Superior temporal gyrus (tissue), 1 donor: ENCODE measurements around the gene ZDHHC1.
"Not testable (repeated sequence)": the region's sequence is repeated elsewhere in the genome, so short reads cannot be mapped to it uniquely, and the experiment has no call there.

ENCODE experiments used
- DNase-seq: peaks from one replicate; pipeline ENCODE4 v3.0.0-alpha.2; 2016; ENCODE audit errors: extremely low spot score

ZDHHC1 gene

DNA sequence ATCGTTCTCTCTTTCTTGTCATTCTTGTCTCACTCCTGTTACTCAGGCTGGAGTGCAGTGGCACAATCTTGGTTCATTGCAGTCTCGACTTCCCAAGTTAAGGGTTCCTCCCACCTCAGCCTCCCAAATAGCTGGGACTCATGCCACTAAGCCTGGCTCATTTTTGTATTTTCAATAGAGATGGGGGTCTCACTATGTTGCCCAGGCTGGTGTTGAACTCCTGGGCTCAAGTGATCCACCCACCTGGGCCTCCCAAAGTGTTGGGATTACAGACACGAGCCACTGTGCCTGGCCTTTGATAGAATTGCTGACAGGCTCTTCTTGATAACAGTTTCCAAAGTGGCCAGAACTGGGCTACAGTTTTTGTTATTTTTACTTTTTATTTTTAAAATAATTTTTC, 55.2 kb downstream of the ZDHHC1 start:
- no peak for DNase-seq

DNA sequence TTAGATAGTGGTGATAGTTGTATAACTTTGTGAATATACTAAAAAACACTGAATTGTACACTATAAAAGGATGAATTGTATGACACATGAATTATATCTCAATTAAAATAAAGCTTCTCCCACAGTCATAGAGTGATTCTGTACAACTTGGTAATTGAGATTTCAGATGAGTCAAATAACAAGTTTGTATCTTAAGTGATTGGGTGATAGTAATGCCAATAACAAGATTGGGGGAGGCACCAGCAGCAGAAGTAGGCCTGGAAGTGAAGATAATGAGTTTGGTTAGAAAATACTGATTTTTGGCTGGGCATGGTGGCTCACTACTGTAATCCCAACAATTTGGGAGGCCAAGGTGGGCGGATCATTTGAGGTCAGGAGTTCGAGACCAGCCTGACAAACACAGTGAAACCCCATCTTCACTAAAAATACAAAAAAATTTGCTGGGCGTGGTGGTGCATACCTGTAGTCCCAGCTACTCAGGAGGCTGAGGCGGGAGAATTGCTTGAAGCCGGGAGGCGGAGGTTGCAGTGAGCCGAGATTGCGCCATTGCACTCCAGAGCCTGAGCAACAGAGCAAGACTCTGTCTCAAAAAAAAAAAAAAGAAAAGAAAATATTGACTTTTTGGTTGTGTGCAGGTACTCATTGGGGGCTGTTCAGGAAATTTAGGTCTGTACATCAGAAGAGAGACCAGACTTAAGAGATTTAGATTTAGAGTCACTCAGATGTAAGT, 56.6 kb downstream of the ZDHHC1 start:
- DNase-seq, result not testable (repeated sequence)

DNA sequence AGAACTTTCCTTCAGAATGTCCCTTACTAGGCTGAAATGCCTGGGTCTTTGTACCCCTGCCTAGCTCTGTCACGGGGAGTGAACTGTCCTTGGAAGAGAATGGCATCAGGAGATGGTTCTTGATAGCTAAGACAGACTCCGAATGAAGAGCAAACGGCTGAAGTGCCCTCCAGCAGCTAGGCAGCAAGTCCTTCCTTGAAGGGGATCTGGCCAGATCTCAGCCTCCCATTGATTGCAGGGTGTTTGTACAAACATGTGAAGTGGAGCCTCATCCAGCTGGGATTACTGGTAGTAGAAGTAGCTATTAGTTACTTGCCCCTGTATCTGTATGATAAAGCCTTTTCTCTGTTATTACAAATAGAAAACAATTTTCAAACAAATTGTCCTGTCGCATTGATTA, 58.7 kb downstream of the ZDHHC1 start:
- no peak for DNase-seq

DNA sequence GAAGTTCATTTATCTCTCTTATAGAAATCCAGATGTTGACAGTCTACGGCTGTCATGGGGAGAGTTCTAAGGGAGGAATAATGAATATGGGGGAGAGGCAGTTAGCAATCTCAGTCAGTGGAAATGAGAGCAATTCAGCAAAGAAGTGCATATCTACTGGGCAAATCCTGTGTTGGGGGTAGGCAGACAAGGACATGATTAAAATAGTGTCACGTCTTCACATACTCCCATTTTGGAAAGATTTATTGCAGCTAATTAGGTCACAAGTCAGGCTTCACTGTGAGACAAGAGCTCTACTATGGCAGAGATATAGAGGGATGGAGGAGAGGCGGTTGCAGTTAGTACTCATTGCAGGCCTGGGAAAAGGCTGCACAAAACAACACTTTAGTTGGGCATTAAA, 59.9 kb downstream of the ZDHHC1 start:
- no peak for DNase-seq

DNA sequence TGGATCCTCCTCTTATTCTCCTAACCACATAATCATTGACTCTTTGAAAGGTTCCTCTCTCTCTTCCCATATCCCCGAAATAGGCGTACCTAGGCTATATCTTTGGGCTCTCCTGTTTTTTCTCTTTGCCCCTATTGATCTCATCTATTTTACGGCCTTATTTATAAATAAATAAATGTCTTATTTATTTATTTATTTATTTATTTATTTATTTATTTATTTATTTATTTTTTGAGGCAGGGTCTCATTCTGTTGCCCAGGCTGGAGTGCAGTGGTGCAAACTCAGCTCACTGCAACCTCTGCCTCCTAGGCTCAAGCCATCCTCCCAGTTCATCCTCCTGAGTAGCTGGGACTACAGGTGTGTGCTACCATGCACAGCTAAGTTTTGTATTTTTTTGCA, 63.8 kb downstream of the ZDHHC1 start:
- not testable (repeated sequence) for DNase-seq

DNA sequence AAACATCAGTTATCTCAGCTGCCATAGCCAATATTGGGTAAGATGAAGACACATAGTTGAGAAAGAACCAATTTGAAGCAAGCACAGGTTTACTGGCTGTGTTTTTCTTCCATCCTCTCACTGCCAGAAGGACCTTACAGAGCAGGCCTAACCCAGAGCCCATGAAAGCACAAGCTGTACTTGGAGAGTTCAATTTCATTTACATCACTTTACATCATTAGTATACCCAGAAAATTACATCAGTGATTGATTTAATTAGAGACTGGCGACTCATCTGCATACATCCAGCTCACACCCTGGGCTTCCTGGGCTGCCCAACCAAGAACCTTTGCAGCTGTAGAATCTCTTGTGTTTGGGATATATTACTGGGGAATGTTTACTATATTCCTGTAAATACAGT, 66.0 kb downstream of the ZDHHC1 start:
- no peak for DNase-seq

DNA sequence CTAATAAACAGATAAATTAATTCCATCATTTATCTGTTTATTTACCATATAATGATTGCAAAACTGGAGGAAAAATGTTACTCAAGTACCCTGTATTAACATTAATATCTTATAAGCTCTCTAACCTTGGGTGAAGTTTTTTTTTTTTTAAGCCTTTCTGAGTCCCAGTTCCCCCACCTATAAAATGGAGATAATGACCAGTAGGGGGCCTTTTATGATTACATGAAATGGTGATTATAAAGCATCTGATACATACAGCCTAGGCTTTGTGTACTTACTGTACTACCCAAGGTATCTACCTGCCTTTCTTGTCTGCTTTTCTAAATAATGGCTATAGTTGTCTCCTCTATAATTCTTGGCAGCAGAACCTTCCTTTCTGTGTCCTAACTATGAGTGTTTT, 67.1 kb downstream of the ZDHHC1 start:
- DNase-seq, result peak; percentile 34

DNA sequence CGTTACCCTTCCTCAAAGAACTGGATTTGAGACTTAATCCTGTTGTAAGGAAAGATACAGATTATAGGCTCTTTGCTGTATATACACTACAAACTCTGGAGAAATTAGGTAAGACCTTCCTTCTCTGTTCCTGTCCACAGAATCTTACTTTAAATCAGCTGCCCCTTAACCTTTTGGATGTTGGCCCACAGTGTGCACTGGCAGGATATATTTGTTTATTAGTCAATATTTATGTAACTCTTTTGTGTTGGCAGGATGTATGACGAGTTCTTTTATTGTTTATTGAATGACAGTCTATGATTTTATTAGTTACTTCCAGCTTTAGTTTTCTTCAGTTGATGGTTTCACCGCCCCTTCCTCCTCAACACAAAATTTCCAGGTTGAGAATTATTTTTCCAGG, 69.9 kb downstream of the ZDHHC1 start:
- DNase-seq, result no peak

DNA sequence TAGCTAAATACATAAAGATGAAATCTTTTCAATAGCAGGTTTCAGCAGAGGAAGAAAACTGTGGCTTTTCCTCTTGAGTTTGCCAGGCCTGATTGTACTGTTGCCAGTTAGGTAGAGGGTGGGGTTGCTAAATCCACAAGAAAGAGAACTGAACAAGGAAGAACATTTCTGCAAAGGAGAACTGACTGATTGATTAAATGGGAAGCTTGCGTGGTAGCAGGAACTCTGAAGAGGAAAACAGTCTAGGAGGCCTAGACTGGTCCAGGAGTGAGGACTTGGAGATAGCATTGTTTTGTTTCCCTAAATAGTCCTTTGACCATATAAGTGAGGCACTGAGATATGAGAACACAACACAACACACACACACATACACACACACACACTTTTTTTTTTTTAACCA, 70.9 kb downstream of the ZDHHC1 start:
- DNase-seq, result no peak
